Measurements from ENCODE around the gene COL6A3.

Gene COL6A3

DNA sequence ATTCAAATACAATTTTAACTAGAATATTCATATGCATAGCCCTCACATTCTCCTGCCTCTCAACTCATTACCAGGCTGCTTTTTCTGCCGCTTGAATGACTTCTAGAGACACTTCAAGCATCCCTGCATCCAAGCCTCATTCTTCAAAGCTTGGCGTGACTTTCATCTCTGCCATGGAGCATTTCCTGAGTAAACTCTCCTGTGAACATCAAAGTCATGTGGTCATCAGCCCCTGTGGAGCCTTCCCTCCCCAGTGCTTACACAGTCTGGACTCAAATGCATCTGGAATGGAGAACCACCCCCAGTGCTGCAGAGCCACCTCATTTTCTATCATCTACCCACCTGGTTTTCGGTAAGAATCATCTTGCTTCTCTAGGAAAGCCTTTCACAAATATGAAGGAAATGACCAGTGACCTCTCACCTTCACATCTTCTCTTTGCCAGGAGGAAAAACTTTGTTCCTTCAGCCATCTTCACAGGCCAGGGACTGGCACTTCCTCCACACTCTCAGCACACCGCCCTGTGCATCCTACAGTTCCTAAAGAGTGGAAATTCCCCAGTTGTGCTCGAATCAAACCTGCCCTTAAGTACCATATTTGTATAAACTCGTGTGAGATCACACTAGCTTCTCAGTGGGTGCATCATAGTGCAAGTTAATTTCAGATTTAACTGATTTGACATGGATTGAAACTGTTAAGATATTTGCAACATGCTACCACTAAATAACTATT is 116.4 kb downstream of the COL6A3 start:
- Mint-ChIP-seq H3K4me3 (no peak overlapping the region), H3K36me3 (ENCODE audit: low read depth) (no peaks in the 10 kb centered on the region), H3K4me1 (ENCODE audit: low read depth) (peaks cover 25% of the 10 kb centered on the region), H3K27ac (peak overlapping the region; percentile 39), H3K9me3 (peaks cover 6% of the 10 kb centered on the region), H3K27me3 (peaks cover 25% of the 10 kb centered on the region)
- intact Hi-C loops (cut with micrococcal nuclease): no loop called here

DNA sequence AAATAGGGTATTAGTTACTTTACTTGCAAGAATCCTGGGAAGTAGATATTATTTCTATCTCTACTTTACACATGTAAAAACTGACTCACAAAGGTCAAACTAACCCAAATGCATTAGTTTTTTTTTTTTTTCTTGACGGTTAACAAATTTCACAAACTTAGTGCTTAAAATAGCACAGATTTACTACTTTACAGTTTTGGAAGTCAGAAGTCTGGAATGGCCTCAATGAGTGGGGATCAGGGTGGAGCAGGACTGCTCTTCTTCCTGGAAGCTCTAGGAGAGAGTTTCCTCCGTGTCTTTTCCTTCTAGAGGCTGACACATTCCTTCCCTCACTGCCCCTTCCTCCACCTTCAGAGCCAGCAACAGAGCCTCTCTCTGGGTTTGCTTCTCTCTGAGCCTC is 117.2 kb downstream of the COL6A3 start:
- H3K4me1 Mint-ChIP-seq (ENCODE audit: low read depth): peaks cover 25% of the 10 kb centered on the region
- H3K27ac Mint-ChIP-seq: no peak overlapping the region
- intact Hi-C loops (cut with micrococcal nuclease): no loop called here
- H3K36me3 Mint-ChIP-seq (ENCODE audit: low read depth): no peaks in the 10 kb centered on the region
- H3K4me3 Mint-ChIP-seq: no peak overlapping the region
- peaks cover 24% of the 10 kb centered on the region for H3K27me3 Mint-ChIP-seq
- H3K9me3 Mint-ChIP-seq: no peaks in the 10 kb centered on the region

DNA sequence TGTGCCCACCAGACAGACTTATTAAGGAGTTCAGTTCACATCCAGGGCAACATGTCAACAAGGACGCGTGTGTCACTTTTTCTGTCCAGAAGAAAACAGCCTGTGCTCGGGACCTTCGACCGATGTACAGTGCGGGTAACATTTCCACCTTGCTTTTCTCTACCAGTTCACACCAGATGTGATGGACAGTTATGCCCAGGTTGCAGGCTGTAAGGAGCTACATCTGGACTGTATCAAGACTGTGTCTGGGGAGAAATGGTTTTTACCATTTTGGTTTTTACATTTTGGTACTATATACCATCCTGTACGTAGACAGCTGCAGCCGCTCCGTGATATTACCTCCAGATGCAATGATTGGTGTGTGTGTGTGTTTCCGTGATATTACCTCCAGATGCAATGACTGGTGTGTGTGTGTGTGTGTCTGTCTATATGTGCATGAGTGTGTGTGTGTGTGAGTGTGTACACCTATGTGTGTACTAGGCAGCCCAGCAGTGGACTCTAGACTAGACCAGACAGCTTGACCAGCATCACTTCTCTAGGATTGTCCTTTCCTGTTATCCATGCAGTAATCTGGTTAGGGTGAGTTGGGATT is 118.0 kb downstream of the COL6A3 start:
- peaks cover 33% of the 10 kb centered on the region for H3K4me1 Mint-ChIP-seq (ENCODE audit: low read depth)
- H3K4me3 Mint-ChIP-seq: no peak overlapping the region
- no peak overlapping the region for H3K27ac Mint-ChIP-seq
- intact Hi-C loops (cut with micrococcal nuclease): no loop called here
- H3K36me3 Mint-ChIP-seq (ENCODE audit: low read depth): no peaks in the 10 kb centered on the region
- no peaks in the 10 kb centered on the region for H3K9me3 Mint-ChIP-seq
- H3K27me3 Mint-ChIP-seq: peaks cover 25% of the 10 kb centered on the region

DNA sequence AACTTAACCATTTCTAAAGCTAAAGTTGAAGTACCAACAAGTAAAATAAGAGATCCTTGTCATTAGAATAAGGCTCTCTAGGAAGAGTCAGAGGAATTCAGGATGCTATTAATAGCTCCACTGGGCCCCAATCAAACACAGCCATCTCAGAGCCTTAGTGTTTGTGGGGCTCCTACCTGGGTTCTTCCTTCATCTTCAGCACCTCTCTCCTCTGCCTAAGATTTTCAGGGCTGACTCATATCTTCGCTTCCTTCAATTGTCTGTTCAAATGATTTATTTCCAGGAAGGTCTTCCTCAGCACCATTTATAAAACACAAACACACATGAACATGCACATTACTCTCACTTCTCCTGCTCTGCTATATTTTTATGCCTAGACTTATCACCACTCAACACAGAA is 119.5 kb downstream of the COL6A3 start:
- Mint-ChIP-seq H3K27me3 (peaks cover 27% of the 10 kb centered on the region), H3K36me3 (ENCODE audit: low read depth) (no peaks in the 10 kb centered on the region), H3K27ac (no peak overlapping the region), H3K4me3 (no peak overlapping the region), H3K4me1 (ENCODE audit: low read depth) (peaks cover 37% of the 10 kb centered on the region), H3K9me3 (no peaks in the 10 kb centered on the region)
- intact Hi-C loops (cut with micrococcal nuclease): no loop called here

DNA sequence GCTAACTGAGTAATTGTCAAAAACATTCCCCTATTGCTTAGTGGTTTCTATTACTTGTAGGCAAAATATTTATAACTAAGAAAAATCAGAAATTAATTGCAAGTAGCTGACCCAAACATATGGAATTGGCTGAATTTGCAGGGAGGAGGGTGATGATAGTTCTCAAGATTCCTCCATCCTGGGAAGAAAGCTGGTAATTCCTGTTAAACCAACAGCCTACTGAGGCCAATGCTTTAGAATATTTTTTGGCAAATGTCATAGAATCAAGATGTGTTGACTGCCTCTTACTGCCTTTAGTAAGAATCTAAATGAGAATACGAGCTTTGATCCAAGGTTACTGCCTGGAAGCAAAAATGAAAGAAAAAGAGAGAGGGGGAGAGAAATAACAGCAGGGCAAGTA is 120.0 kb downstream of the COL6A3 start:
- peaks cover 29% of the 10 kb centered on the region for H3K27me3 Mint-ChIP-seq
- no peak overlapping the region for H3K27ac Mint-ChIP-seq
- H3K36me3 Mint-ChIP-seq (ENCODE audit: low read depth): no peaks in the 10 kb centered on the region
- H3K9me3 Mint-ChIP-seq: no peaks in the 10 kb centered on the region
- peaks cover 37% of the 10 kb centered on the region for H3K4me1 Mint-ChIP-seq (ENCODE audit: low read depth)
- H3K4me3 Mint-ChIP-seq: no peak overlapping the region
- intact Hi-C loops (cut with micrococcal nuclease): no loop called here

DNA sequence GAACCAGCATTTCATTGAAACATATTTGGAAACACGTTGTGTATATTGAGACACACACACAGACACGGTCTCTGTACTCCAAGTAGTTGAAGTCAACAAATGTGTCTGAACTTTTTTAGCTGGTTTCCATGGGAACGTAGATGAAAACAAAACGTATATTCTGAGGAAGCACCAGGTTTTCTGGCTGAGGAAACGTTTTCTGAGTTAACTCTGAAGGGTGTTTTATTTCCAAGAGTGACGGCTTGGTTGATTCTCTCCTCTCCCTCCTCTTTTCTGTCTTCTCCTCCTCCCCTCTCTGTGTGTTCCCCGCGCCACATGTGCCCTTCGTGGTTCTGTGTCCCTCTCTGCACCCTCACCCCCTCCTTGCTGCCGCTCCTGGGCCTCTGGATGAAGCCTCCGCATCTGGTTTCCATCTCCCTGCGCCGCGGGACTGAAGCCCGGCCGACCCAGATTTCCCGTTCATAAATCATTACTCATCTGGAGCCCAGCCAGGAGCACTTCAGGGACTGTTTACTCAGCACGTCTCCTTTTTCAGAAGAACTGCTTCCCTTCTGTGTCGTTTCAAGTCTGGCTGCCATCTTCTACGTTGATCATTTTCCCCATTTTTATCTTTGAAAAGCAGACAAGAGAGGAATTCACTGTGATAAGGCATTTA is 122.7 kb downstream of the COL6A3 start:
- H3K4me1 Mint-ChIP-seq (ENCODE audit: low read depth): peaks cover 17% of the 10 kb centered on the region
- peak overlapping the region; percentile 95 for H3K27ac Mint-ChIP-seq
- H3K36me3 Mint-ChIP-seq (ENCODE audit: low read depth): no peaks in the 10 kb centered on the region
- intact Hi-C loops (cut with micrococcal nuclease): no loop called here
- H3K4me3 Mint-ChIP-seq: peak overlapping the region; percentile 78
- peaks cover 35% of the 10 kb centered on the region for H3K27me3 Mint-ChIP-seq
- H3K9me3 Mint-ChIP-seq: no peaks in the 10 kb centered on the region

DNA sequence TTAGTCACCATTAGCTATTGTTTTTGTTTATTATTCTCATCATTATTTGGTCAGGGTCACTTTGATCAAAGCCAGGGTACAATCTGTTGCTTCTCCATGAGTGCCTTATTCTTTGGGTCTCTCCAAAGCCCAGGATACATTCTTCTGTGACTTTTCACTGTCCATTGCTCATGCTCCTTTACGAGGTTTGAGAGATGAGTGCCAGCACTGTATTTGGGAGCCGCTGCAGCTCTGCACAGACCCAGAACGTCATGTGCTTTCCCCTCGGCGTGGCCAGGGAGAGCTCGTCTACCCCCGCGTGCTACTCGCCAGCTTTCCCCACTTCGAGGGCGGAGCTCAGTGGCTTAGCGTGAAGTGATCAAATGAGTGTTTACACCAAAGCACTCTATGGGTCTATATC is 123.7 kb downstream of the COL6A3 start:
- Mint-ChIP-seq H3K9me3 (no peaks in the 10 kb centered on the region), H3K4me3 (no peak overlapping the region), H3K36me3 (ENCODE audit: low read depth) (no peaks in the 10 kb centered on the region), H3K27me3 (peaks cover 31% of the 10 kb centered on the region), H3K4me1 (ENCODE audit: low read depth) (peaks cover 17% of the 10 kb centered on the region), H3K27ac (peak overlapping the region; percentile 95)
- intact Hi-C loops (cut with micrococcal nuclease): no loop called here

DNA sequence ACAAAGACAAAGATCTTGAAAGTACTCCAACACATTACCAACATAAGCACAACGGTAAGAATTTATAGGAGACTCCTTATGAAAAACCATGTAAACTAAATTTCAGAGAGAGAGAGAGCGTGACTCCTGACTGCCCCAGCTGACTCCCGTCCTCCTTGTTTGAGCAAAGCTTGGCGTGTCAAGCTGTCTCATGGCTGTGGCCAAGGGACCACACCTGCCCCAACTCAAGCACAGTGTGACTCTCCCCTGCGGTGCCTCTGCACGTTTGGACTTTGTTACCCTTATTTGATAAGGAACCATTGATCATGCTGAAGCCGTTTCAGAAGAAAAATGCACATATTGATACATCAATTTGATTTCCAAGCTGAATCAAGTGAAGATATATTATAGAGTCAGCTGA is 124.8 kb downstream of the COL6A3 start:
- no peaks in the 10 kb centered on the region for H3K36me3 Mint-ChIP-seq (ENCODE audit: low read depth)
- H3K4me1 Mint-ChIP-seq (ENCODE audit: low read depth): peaks cover 17% of the 10 kb centered on the region
- intact Hi-C loops (cut with micrococcal nuclease): no loop called here
- no peak overlapping the region for H3K27ac Mint-ChIP-seq
- H3K27me3 Mint-ChIP-seq: peaks cover 28% of the 10 kb centered on the region
- no peaks in the 10 kb centered on the region for H3K9me3 Mint-ChIP-seq
- H3K4me3 Mint-ChIP-seq: no peak overlapping the region

DNA sequence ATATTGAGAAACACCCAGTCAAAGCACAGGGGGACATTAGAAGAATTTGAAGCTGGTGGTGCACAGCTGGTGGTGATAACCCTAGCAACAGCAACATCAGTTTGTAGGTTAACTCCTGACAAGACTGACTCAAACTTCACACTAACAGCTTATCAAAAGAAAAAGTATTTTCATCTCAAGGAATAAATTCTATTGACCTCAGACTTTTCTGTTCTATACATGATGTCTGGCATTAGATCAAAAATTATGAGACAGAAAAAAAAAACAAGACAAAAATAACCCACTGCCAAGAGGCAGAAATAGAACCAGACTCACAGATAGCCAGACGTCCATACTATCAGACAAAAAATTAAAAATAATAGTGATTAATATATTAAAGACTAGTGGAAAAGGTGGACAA is 126.1 kb downstream of the COL6A3 start:
- H3K27me3 Mint-ChIP-seq: peaks cover 24% of the 10 kb centered on the region

DNA sequence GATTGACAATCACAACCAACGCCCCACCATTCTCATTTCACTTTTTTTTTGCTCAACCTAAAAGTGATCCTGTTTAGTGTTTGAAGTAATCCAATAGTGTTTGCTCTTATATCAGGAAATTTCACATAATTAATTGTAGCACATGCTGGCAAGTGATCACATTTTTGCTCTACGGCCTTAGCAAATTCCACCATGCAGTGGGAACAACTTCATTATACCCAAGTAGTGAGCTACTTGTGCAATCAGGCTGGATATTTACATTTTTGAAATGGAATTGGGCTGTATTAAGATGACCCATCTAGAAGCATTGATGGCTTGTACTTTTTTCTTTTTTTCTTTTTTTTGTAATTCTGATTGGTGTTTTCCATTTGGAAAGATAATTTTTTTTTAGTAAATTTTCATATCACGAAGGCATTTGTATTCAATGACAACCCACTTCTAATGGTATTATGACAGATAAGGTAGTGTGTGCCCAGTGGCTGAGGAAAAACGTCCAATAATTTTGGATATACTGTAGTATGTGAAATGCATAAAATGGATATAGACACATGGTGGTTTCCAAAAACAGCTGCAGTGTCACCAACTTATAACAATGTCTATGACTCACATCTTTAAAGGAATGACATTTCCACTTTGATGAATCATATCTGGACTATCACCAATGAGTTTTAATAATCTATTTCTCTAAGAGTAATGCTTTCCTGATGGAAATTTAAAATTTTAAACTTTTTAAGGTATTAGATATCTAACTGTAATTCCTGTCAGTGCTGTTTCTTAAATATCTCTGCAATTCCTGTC is 130.6 kb downstream of the COL6A3 start:
- peaks cover 6% of the 10 kb centered on the region for H3K4me1 Mint-ChIP-seq (ENCODE audit: low read depth)
- no peak overlapping the region for H3K4me3 Mint-ChIP-seq
- peaks cover 9% of the 10 kb centered on the region for H3K9me3 Mint-ChIP-seq
- no peaks in the 10 kb centered on the region for H3K36me3 Mint-ChIP-seq (ENCODE audit: low read depth)
- peaks cover 15% of the 10 kb centered on the region for H3K27me3 Mint-ChIP-seq
- intact Hi-C loops (cut with micrococcal nuclease): no loop called here
- no peak overlapping the region for H3K27ac Mint-ChIP-seq

More for the DNA sequence above, 126.1 kb downstream of the COL6A3 start:
- H3K36me3 Mint-ChIP-seq (ENCODE audit: low read depth): no peaks in the 10 kb centered on the region
- intact Hi-C loops (cut with micrococcal nuclease): no loop called here
- no peak overlapping the region for H3K27ac Mint-ChIP-seq
- no peak overlapping the region for H3K4me3 Mint-ChIP-seq
- H3K9me3 Mint-ChIP-seq: no peaks in the 10 kb centered on the region
- H3K4me1 Mint-ChIP-seq (ENCODE audit: low read depth): peaks cover 12% of the 10 kb centered on the region

DNA sequence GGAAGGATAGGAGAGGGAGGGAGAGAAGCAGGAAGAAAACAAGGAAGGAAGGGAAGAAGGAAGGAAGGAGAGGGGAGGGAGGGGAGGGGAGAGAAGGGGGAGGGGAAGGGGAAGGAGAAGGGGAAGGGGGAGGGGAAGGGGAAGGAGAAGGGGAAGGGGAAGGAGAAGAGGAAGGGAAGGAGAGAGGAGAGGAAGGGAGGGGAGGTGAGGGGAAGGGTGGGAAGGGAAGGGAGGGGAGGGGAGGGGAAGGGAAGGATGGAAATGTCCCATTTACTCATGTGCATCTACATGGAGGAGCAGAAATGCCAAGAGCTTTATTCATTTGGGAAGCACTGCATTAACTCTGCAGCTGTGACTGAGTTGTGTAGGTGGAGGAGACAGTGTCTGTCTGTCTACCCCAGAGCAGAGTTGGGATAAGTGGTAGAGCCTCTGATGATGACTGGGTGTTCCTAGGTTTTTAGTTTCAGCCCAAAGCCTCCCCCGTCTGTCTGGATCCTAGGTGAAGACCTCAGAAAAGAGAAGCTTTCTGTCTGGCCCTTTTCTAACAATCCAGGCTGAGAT is 131.3 kb downstream of the COL6A3 start:
- H3K36me3 Mint-ChIP-seq (ENCODE audit: low read depth): no peaks in the 10 kb centered on the region
- peaks cover 6% of the 10 kb centered on the region for H3K4me1 Mint-ChIP-seq (ENCODE audit: low read depth)
- peaks cover 9% of the 10 kb centered on the region for H3K9me3 Mint-ChIP-seq
- H3K27ac Mint-ChIP-seq: no peak overlapping the region
- H3K27me3 Mint-ChIP-seq: peaks cover 12% of the 10 kb centered on the region
- H3K4me3 Mint-ChIP-seq: no peak overlapping the region
- intact Hi-C loops (cut with micrococcal nuclease): no loop called here

DNA sequence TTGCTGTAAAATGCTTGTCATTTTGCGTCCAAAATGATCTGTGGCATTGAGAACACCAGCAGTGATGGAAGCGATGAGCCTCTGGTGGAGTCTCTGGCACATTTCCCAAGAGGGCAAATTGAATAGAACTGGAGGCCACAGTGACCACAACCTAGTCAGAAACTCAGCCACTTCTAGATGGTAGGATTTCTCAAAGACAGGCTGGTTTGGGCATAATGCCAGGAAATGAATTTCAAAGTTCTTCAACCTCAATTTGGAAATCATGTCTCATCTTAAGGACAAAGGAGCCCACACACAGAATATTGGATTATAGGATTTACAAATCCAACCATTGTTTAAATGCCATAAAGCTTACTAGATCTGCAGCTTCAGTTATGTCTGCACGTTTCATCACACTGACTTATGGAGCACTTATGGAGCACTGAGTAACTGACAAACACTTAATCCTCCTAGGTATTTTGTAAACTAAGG is 132.1 kb downstream of the COL6A3 start:
- H3K4me1 Mint-ChIP-seq (ENCODE audit: low read depth): peaks cover 6% of the 10 kb centered on the region
- H3K27ac Mint-ChIP-seq: no peak overlapping the region
- peaks cover 9% of the 10 kb centered on the region for H3K9me3 Mint-ChIP-seq
- H3K36me3 Mint-ChIP-seq (ENCODE audit: low read depth): no peaks in the 10 kb centered on the region
- intact Hi-C loops (cut with micrococcal nuclease): no loop called here
- H3K4me3 Mint-ChIP-seq: no peak overlapping the region
- H3K27me3 Mint-ChIP-seq: peaks cover 9% of the 10 kb centered on the region

DNA sequence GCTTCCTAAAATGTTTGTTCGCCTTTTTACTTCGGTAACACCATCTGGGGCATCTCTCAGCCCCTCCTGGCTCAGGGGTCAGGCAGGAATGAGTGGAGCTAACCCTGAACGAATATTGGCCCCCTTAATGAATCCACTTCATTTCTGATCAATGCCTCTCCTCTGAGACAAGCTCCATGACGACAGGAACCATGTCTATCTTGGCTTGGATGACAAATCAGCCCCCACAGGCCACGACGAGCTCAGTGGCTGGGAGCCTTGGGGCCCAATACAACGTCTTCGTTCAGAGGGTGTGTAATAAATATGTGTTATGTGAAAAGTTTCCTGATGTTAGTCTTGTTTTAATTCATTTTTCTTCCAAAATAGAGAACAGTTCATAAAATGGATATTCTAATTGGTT is 133.0 kb downstream of the COL6A3 start:
- Mint-ChIP-seq H3K4me1 (ENCODE audit: low read depth) (peaks cover 6% of the 10 kb centered on the region), H3K36me3 (ENCODE audit: low read depth) (no peaks in the 10 kb centered on the region), H3K4me3 (no peak overlapping the region), H3K27me3 (peaks cover 9% of the 10 kb centered on the region), H3K27ac (no peak overlapping the region), H3K9me3 (peaks cover 9% of the 10 kb centered on the region)
- intact Hi-C loops (cut with micrococcal nuclease): no loop called here
